Astrocyte of the cerebellum (primary cell): ENCODE data around the gene BZW1.
"Not testable (repeated sequence)": the region's sequence is repeated elsewhere in the genome, so short reads cannot be mapped to it uniquely, and the experiment has no call there.

Experiments used
- DNase-seq: peaks from one replicate; pipeline ENCODE4 v3.0.0-alpha.2; 2011; ENCODE audit warnings: low read depth
- H3K4me3 ChIP-seq: 2 replicates; pipeline ENCODE4 v1.5.1; 2011; ENCODE audit warnings: mild to moderate bottlenecking, low read depth, low read length, moderate library complexity
- CTCF ChIP-seq: IDR thresholded peaks from 2 replicates; pipeline ENCODE4 v1.5.1; 2012; ENCODE audit warnings: low read length, low read depth, moderate library complexity, mild to moderate bottlenecking; ENCODE audit errors: missing control alignments
- in situ Hi-C: cut with HindIII; loops from 2 replicates; pipeline ENCODE4 v1.10.0; 2017; ENCODE audit warnings: low sequenced_read_pairs

The BZW1 gene

GRCh38 chr2:200797242-200797770 lies 14.4 kb upstream of the BZW1 start:
- in situ Hi-C loops: loop anchor here (5.0 kb wide), 1 partner anchor 60 kb away; no protein-coding TSS in a partner anchor
- no peak overlapping the region for H3K4me3 ChIP-seq
- DNase-seq: no peak
- TF ChIP-seq CTCF: no peak

- TF ChIP-seq CTCF: no peak
- no peak overlapping the region for H3K4me3 ChIP-seq
- no peak for DNase-seq
- in situ Hi-C loops: loop anchor here (5.0 kb wide), 1 partner anchor 61 kb away; no protein-coding TSS in a partner anchor
Observed at GRCh38 chr2:200798514-200798913, 13.2 kb upstream of the BZW1 start.

- in situ Hi-C loops: no loop called here
- H3K4me3 ChIP-seq: no peak overlapping the region
- TF ChIP-seq CTCF: no peak
- DNase-seq: no peak
Observed at GRCh38 chr2:200800458-200800857, 11.3 kb upstream of the BZW1 start.

GRCh38 chr2:200801431-200801830 lies 10.3 kb upstream of the BZW1 start:
- H3K4me3 ChIP-seq, in situ Hi-C loops, DNase-seq: not testable (repeated sequence)

DNA sequence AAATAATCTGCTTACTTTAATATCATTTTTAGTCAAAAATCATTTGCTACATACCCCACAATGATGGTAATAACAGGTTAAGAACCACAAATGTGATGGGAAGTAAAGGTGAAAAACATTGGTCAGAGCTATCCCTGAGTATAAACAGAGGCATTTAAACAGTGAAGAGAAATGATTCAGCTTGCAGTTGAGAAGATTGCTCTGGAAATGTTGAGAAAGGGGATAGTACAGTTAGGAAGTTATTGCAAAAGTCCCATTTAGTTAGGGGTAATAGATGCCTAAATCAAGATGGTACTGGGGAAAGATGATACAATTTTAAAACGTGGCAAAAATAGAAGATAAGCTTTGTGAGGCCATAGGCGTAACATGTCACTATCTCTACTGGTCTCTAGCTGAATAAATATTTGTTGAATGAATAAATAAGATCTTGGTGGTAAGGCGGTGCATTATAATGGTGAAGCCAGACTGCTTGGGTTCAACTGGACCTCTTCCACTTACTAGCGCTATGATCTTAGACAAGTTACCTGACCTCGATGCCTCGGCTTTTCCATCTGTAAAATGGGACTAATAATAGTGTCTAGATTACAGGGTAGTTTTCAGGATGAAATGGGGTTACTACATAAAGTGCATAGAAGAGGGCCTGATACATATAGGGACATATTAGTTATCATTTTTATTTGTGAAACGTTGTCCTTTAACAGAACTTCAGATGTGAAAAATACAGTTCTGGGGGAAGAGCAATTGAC lies 2.0 kb upstream of the BZW1 start:
- TF ChIP-seq CTCF: no peak
- in situ Hi-C loops: no loop called here
- no peak for DNase-seq
- no peak overlapping the region for H3K4me3 ChIP-seq

- no peak for DNase-seq
- H3K4me3 ChIP-seq: peak overlapping the region; percentile 78
- no peak for TF ChIP-seq CTCF
- in situ Hi-C loops: no loop called here
Observed at GRCh38 chr2:200810252-200810997, 1.3 kb upstream of the BZW1 start.

- H3K4me3 ChIP-seq: peak overlapping the region; percentile 78
- no peak for DNase-seq
- TF ChIP-seq CTCF: no peak
- in situ Hi-C loops: no loop called here
Observed at GRCh38 chr2:200810998-200811332, 745 bp upstream of the BZW1 start.
